Central memory CD8-positive, alpha-beta T cell (primary cell): ENCODE measurements around the gene PRMT9.
A peak's percentile ranks its signal among the peaks of the same experiment; 100 is the strongest.

ENCODE experiments used
- ATAC-seq: fragments of 150-1000 bp; cut with Tn5 transposase; replicated peaks from 2 replicates; pipeline ENCODE4 v1.10.0; 2022; ENCODE audit warnings: mild to moderate bottlenecking, moderate FRiP score, moderate number of reproducible peaks; ENCODE audit not compliant: poor library complexity, severe bottlenecking; ENCODE audit errors: extremely low read depth
- DNase-seq, 2 donors: peaks; one replicate each; pipeline ENCODE4 v3.0.0; 2021; ENCODE audit warnings: low spot score in 2 of 2
- H3K27ac Mint-ChIP-seq: one replicate; pipeline ENCODE4 v1.8.0; 2022; ENCODE audit warnings: low read depth, mild to moderate bottlenecking, moderate library complexity, mixed read lengths
- H3K27me3 Mint-ChIP-seq: one replicate; pipeline ENCODE4 v1.8.0; 2022; ENCODE audit warnings: mixed read lengths
- H3K36me3 Mint-ChIP-seq: one replicate; pipeline ENCODE4 v1.8.0; 2022; ENCODE audit warnings: mild to moderate bottlenecking, moderate library complexity, mixed read lengths; ENCODE audit not compliant: insufficient read depth
- H3K4me1 Mint-ChIP-seq: one replicate; pipeline ENCODE4 v1.8.0; 2022; ENCODE audit warnings: mixed read lengths
- H3K4me3 Mint-ChIP-seq: one replicate; pipeline ENCODE4 v1.8.0; 2022; ENCODE audit warnings: mild to moderate bottlenecking, moderate library complexity, mixed read lengths
- H3K9me3 Mint-ChIP-seq: one replicate; pipeline ENCODE4 v1.8.0; 2022; ENCODE audit warnings: mixed read lengths

The PRMT9 gene

DNA sequence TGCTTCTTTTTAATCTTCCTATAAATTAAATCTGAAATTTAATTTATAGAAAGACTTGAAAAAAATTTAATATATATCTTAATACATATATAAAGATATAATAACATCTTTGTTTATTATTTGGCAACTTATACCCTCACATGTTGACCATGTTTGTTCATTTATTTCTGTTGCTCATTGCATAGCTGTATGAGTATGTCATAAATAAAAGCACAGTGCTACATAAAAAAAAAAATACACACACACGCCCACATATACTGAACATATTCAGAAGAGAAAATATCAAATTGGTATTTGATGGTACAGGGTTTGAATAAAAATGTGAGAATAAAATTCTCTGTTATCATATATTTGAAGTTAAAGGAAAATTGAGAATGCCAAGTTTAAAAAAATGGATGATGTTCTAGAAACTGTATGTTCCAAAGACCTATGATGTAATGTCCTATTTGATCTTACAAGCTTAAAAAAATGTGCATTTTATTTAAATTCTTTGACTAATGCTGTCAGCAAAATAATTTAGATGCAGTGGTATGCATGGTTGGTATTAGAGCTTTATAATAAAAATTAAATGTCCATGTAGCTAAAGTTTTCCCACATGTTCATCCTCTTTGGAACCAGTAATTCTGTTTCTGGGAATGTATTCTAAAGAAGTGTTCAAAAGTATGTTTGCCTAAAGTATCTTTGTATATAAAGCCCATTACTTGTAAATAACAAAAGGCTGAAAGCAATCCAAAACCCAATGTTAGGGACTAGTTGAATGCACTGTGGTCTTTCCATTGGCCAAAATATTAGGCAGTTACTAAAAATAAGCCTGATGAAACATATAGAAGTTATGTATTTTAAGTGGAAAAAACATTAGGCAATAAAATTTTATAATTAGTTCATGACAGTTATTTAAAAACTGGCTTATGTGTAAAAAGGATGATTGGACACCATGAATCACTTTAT is 53.9 kb downstream of the PRMT9 start:
- ATAC-seq (no peak), DNase-seq (no peak)
- H3K4me1 Mint-ChIP-seq = peaks cover 7% of the 10 kb centered on the region
- H3K4me3 Mint-ChIP-seq = no peak overlapping the region
- H3K27ac Mint-ChIP-seq = peak overlapping the region; percentile 8
- no peaks in the 10 kb centered on the region for H3K27me3 Mint-ChIP-seq
- peaks cover 54% of the 10 kb centered on the region for H3K36me3 Mint-ChIP-seq
- H3K9me3 Mint-ChIP-seq = no peaks in the 10 kb centered on the region

DNA sequence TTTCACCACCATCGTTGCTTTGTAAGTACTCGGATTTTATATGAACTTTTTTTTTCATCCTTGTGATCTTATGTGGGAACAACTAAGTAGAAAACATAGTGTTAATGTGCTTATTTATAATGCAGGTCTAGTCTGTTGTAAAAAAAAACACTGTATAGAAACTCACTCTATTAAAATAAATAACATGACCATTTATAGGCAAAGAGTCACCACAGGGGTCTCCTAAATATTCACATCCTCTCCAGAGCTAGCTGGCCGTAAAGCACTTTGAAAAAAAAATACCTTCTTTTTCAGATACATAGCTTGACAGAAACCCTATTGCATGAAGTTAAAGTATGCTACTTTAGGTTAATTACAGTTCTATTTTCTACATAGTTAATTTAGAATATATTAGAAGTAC is 55.5 kb downstream of the PRMT9 start:
- Mint-ChIP-seq H3K27me3 (no peaks in the 10 kb centered on the region), H3K9me3 (no peaks in the 10 kb centered on the region), H3K4me3 (no peak overlapping the region), H3K27ac (no peak overlapping the region), H3K4me1 (peaks cover 7% of the 10 kb centered on the region), H3K36me3 (peaks cover 54% of the 10 kb centered on the region)
- DNase-seq = no peak
- no peak for ATAC-seq

DNA sequence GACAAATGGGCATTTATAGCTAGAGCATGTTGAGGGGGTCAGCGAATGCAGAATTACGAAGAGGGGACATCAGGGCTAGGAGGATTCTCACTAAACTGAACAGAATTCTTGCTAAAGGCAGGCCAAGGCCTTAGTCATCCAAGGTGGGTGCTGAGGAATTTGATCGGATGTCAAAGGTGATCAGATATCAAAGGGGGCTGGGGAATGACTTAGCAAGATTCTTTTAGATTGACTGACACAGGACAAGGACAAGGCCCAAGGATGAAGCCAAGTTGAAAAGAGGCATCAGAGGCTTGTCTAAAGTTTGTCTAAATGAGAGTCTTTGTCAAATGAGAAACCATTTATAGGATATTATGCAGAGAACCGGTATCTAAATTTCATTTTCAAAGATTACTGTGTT is 57.1 kb downstream of the PRMT9 start:
- Mint-ChIP-seq H3K4me3 (no peak overlapping the region), H3K4me1 (peaks cover 13% of the 10 kb centered on the region), H3K9me3 (no peaks in the 10 kb centered on the region), H3K27me3 (no peaks in the 10 kb centered on the region), H3K36me3 (peaks cover 50% of the 10 kb centered on the region), H3K27ac (peak overlapping the region; percentile 4)
- ATAC-seq (no peak), DNase-seq (no peak)

DNA sequence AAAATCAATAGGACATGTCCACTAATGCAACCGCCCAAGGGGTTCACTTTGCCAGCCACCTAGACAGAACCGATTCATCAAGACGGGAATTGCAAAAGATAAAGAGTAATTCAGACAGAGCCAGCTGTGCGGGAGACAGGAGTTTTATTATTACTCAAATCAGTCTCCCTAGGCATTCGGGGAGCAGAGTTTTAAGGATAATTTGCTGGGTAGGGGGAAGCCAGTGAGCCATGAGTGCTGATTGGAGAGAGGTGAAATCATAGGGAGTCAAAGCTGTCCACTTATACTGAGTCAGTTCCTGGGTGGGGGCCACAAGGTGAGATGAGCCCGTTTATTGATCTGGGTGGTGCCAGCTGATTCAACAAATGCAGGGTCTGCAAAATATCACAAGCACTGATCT is 58.2 kb downstream of the PRMT9 start:
- no peak for ATAC-seq
- no peak for DNase-seq
- no peak overlapping the region for H3K4me3 Mint-ChIP-seq
- H3K9me3 Mint-ChIP-seq = no peaks in the 10 kb centered on the region
- no peak overlapping the region for H3K27ac Mint-ChIP-seq
- H3K4me1 Mint-ChIP-seq = peaks cover 21% of the 10 kb centered on the region
- peaks cover 46% of the 10 kb centered on the region for H3K36me3 Mint-ChIP-seq
- no peaks in the 10 kb centered on the region for H3K27me3 Mint-ChIP-seq

DNA sequence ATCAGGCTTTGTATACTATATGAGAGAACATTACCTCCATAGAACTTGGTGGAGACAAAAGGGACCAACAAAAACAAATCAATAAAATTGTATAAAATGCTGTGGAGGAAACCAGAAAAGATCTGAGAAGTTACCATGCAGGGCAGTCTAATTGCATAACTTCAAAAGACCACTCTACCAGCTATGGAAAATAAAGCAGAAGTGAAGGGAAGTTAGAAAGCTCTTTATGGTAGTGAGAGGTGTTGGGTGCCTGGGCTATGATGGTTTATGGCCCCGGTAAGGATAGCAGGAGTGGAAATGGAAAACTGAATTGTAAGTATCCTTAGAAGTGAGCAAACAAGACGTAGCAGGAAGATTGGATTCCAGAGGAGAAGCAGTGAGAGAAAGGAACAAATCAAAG is 63.6 kb downstream of the PRMT9 start:
- Mint-ChIP-seq H3K27me3 (no peaks in the 10 kb centered on the region), H3K36me3 (peaks cover 34% of the 10 kb centered on the region), H3K4me1 (peaks cover 40% of the 10 kb centered on the region), H3K4me3 (peak overlapping the region; percentile 35), H3K9me3 (no peaks in the 10 kb centered on the region), H3K27ac (no peak overlapping the region)
- ATAC-seq (no peak), DNase-seq (no peak)

DNA sequence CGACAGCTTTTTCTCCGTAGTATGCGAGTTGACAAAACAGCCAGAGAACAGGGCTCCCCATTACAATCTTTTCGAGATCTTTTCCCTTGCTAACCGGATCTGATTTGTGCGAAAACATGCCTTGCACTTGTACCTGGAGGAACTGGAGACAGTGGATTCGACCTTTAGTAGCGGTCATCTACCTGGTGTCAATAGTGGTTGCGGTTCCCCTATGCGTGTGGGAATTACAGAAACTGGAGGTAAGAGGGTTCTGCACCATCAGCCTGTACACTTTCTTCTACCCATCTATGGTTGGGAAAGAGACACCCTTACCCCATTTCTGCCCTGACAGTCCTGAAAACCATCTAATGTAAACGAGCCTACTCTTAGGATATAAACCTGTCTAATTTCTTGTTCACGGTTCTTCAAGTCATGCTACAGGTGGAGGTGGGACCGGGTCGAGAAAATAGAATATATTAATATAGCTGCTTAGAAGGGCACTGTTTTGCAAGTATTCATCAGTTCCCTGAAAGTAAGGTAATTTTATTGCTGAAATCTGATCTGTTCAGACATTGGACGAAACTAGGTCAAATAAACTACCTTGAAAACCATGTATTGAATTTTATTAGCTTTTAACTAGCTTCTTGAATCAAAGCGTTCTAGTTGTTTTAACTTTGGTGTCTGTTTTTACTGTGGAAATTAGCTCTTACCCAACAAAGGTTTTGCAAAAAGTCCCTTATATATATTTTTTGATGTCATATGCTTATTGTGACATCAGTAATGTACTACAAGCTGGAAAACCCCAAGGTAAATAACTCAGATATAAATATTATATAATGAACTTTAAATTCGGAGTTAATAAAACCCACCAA is 65.9 kb downstream of the PRMT9 start:
- ATAC-seq = no peak
- Mint-ChIP-seq H3K27ac (peak overlapping the region; percentile 97), H3K9me3 (no peaks in the 10 kb centered on the region), H3K4me3 (peak overlapping the region; percentile 97), H3K27me3 (peaks cover 6% of the 10 kb centered on the region), H3K4me1 (peaks cover 38% of the 10 kb centered on the region), H3K36me3 (peaks cover 19% of the 10 kb centered on the region)
- DNase-seq = no peak

DNA sequence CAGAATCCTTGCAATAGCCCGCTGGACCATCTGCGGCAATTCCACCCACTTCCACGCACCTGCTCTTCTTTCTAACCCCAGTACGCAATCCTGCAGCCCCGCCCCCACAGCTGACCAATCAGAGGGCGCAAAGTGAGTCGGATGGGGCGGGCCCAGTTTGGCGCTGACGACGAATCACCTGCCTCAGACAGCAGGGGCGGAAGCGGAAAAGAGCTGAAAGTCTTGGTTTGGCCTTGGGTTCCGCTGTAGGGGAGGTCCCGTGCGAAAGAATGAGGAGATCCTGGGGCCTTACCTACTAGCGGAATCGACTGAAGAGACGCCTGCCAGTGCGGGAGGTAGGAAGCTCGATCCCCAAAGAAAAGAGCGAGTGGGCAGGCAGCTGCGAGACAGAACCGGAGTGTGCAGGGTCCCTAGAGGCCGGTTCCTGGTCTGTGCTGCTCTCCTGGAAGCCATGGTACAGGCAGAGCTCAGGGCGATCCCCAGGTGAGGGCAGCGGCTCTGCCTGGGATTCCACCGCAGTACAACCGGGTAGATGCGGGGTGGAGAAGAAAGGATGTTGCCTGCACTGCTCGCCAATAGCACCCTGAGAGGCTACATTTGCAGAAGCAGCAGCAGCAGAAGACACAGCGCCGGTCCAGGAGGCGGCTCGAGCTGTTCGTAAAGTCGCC is 66.7 kb downstream of the PRMT9 start, which contains the start of gene TMEM184C:
TMEM184C (plus strand) TSS at position 225 of the 668 bp plus-strand sequence. CDS start 560 bp downstream, outside the sequence.
- Mint-ChIP-seq H3K27me3 (peaks cover 6% of the 10 kb centered on the region), H3K4me3 (peak within 1 kb of the TSS; percentile 97), H3K4me1 (peaks cover 32% of the 10 kb centered on the region), H3K27ac (peak within 1 kb of the TSS; percentile 97), H3K36me3 (peaks cover 13% of the 10 kb centered on the region), H3K9me3 (no peaks in the 10 kb centered on the region)
- peak; percentile 96 for ATAC-seq
- DNase-seq = peak; percentile 97 to 98

- DNase-seq = no peak
- H3K36me3 Mint-ChIP-seq = peaks cover 13% of the 10 kb centered on the region
- H3K27ac Mint-ChIP-seq = peak overlapping the region; percentile 97
- peak overlapping the region; percentile 97 for H3K4me3 Mint-ChIP-seq
- ATAC-seq = peak; percentile 1
- H3K9me3 Mint-ChIP-seq = no peaks in the 10 kb centered on the region
- H3K27me3 Mint-ChIP-seq = peaks cover 6% of the 10 kb centered on the region
- H3K4me1 Mint-ChIP-seq = peaks cover 32% of the 10 kb centered on the region
Observed at GRCh38 chr4:147616849-147617172, 67.2 kb downstream of the PRMT9 start.

- no peaks in the 10 kb centered on the region for H3K36me3 Mint-ChIP-seq
- H3K27ac Mint-ChIP-seq = no peak overlapping the region
- H3K27me3 Mint-ChIP-seq = peaks cover 27% of the 10 kb centered on the region
- H3K9me3 Mint-ChIP-seq = no peaks in the 10 kb centered on the region
- no peak for DNase-seq
- no peaks in the 10 kb centered on the region for H3K4me1 Mint-ChIP-seq
- H3K4me3 Mint-ChIP-seq = no peak overlapping the region
- no peak for ATAC-seq
Observed at GRCh38 chr4:147610686-147611085, 73.3 kb downstream of the PRMT9 start.

DNA sequence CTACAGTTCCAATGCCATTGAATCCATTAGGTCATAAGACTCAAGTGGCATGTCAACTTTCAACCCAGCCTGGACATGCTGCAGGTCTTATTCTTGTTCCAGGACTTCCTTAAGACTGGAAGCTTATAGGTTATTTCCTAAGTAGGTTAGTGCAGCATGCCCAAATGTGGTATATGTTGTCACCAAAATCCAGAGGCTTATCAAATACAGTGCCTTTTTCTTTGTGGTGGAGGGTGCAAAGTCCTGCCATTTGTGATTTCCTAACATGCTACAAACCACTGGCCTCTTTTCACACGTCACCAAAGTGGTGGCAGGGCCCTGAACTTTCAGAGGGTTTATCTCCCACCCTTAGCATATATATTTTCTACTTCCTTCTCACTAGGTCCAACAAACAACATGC is 76.5 kb downstream of the PRMT9 start:
- Mint-ChIP-seq H3K9me3 (no peaks in the 10 kb centered on the region), H3K27me3 (peaks cover 25% of the 10 kb centered on the region), H3K4me3 (no peak overlapping the region), H3K4me1 (no peaks in the 10 kb centered on the region), H3K36me3 (no peaks in the 10 kb centered on the region), H3K27ac (no peak overlapping the region)
- DNase-seq = no peak
- no peak for ATAC-seq

DNA sequence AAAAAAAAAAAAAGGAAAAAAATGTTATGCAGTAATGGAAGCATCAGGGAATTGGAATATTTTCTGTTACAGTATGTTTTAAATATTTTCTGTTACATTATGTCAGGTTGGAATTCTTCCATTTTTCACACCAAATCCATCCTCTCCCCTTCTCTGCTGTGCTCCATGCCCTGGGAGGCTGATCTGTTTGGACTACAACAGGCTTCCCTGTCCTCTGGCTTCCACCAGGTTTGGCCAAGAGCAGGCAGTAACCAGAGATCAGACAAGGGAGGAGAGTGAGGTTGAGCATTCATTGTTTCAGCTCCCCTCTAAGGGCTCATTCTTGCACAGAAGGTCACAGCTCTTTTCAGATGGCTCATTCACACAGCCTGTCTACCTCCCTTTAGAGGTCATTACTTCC is 78.5 kb downstream of the PRMT9 start:
- no peaks in the 10 kb centered on the region for H3K4me1 Mint-ChIP-seq
- H3K4me3 Mint-ChIP-seq = no peak overlapping the region
- H3K9me3 Mint-ChIP-seq = no peaks in the 10 kb centered on the region
- H3K36me3 Mint-ChIP-seq = no peaks in the 10 kb centered on the region
- ATAC-seq = no peak
- no peak for DNase-seq
- H3K27me3 Mint-ChIP-seq = peaks cover 37% of the 10 kb centered on the region
- H3K27ac Mint-ChIP-seq = no peak overlapping the region

DNA sequence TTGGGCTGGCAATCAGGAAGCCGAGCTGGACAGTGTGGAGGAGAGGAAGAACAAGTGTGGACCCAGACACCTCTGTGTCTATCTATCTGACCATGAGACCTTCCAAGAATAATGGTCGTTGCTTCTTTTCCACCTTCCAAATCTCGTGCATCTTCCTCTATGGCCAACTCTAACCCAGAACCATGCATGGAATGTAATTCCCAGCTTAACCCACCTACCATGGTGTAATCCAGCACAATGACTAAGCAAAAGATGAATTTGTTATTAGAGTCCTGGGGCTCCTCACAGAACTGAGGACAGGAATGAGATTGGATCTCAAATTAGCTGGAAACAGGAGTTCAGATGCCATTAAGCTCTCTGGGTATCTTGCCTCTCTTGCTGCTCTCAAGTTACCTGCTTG is 84.2 kb downstream of the PRMT9 start:
- no peak for ATAC-seq

More for the DNA sequence above, 84.2 kb downstream of the PRMT9 start:
- DNase-seq = no peak
- no peak overlapping the region for H3K27ac Mint-ChIP-seq
- no peaks in the 10 kb centered on the region for H3K4me1 Mint-ChIP-seq
- H3K36me3 Mint-ChIP-seq = no peaks in the 10 kb centered on the region
- H3K27me3 Mint-ChIP-seq = peaks cover 20% of the 10 kb centered on the region
- no peaks in the 10 kb centered on the region for H3K9me3 Mint-ChIP-seq
- H3K4me3 Mint-ChIP-seq = no peak overlapping the region
